ENCODE measurements around the gene DDIT3. TPM values are rescaled to one million over a fixed set of nuclear protein-coding genes. Genes with fewer than 3 reads are reported as not detected.

DDIT3 gene
- total and polyA plus RNA-seq, 2 of the 13 experiments (the other 11 are each of a cell fraction or from before 2014, with no cell fraction given) = 27.5 to 48.7 TPM

GRCh38 chr12:57568838-57569237, 48.5 kb upstream of the DDIT3 start:
- Histone ChIP-seq H4K20me1 (ENCODE audit: insufficient read depth, low read length) (no peaks in the 10 kb centered on the region), H3K79me2 (ENCODE audit: insufficient read depth, low read length) (no peaks in the 10 kb centered on the region), H3K36me3 (replicated peaks in 1 of 2; ENCODE audit: control insufficient read depth in 1 of 2, insufficient read depth in 2 of 2, low read length in 2 of 2) (no peaks in the 10 kb centered on the region; a peak in 1 of 5 replicates), H2AFZ (ENCODE audit: low read length) (no peak overlapping the region), H3K27ac (ENCODE audit: extremely low read length, insufficient read depth, low read length) (no peak overlapping the region), H3K9ac (ENCODE audit: insufficient read depth, low read depth, low read length) (no peak overlapping the region), H3K4me1 (ENCODE audit: insufficient read depth, low read length) (no peaks in the 10 kb centered on the region), H3K4me3 (replicated peaks in 1 of 3; ENCODE audit: insufficient read depth in 1 of 3, low read depth in 2 of 3, low read length in 3 of 3) (no peak overlapping the region), H3K9me3 (ENCODE audit: low read length) (no peaks in the 10 kb centered on the region), H3K4me2 (ENCODE audit: low read depth, low read length) (no peak overlapping the region), H3K27me3 (ENCODE audit: control insufficient read depth in 1 of 2, insufficient read depth in 2 of 2, low read length in 2 of 2) (no peaks in the 10 kb centered on the region)
- BruUV-seq (replicated peaks) = no TSS peak
- no peak for ATAC-seq
- POLR2A ChIA-PET = no interaction called here
- in situ Hi-C loops (cut with HindIII; ENCODE audit: extremely low pct_ligation_motif_present, low pct_unique_long_range_greater_than_20kb) = no loop called here
- no peak for DNase-seq (ENCODE audit: low spot score)
- FAIRE-seq = no peak
- TF ChIP-seq CENPBD1 (CRISPR knock-in tag; IDR thresholded peaks at IDR 0.05; ENCODE audit: borderline replicate concordance, low read depth) (no peak), ZNF709 (CRISPR knock-in tag; IDR thresholded peaks at IDR 0.05) (no peak), HOXA5 (CRISPR knock-in tag; IDR thresholded peaks at IDR 0.05) (no peak), ZNF451 (CRISPR knock-in tag; IDR thresholded peaks at IDR 0.05) (no peak), MATR3 (CRISPR knock-in tag; IDR thresholded peaks at IDR 0.05) (no peak), TIGD3 (CRISPR knock-in tag; IDR thresholded peaks at IDR 0.05; ENCODE audit: borderline replicate concordance) (no peak)
- CTCF ChIA-PET (ENCODE audit: low intra/inter-chr PET ratio, low total read pairs) = no interaction called here
- 68% methylated on average over 6 of the region's 6 CpGs for WGBS (ENCODE audit: low lambda C conversion rate)
- intact Hi-C loops (cut with micrococcal nuclease; ENCODE audit: unreplicated experiment) = no loop called here

DNA sequence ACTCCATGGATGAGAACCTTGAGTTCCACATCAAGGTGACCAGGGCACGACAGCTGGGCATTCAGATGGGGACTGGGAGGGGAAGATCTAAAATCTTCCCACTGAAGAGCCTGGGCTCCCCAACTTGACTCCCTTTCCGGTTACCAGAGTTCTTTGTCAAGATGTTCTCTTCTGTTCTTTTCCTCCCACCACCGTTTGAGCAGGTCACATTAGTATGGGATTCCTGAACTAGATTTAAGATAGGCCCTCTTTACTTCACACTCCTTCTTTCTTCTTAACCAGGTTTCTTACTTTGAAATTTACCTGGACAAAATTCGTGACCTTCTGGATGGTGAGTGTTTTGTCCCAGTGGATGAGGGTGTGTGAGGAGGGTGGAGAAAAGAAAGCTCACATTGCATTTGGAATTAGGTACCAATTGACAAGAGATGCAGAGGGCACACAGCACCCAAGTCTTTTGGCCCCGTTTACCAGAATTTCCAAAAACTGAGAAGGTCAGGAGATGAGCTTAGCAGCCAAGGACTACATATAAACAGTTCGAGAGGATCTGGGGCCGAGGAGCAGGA, 43.9 kb upstream of the DDIT3 start:
- no peak overlapping the region for H2AFZ ChIP-seq (ENCODE audit: low read length)
- CTCF ChIA-PET (ENCODE audit: low intra/inter-chr PET ratio, low total read pairs) = no interaction called here
- H3K27me3 ChIP-seq (ENCODE audit: control insufficient read depth in 1 of 2, insufficient read depth in 2 of 2, low read length in 2 of 2) = no peaks in the 10 kb centered on the region
- DNase-seq (ENCODE audit: low spot score) (no peak), FAIRE-seq (no peak), ATAC-seq (no peak)
- H3K4me2 ChIP-seq (ENCODE audit: low read depth, low read length) = no peak overlapping the region
- POLR2A ChIA-PET = no interaction called here
- in situ Hi-C loops (cut with HindIII; ENCODE audit: extremely low pct_ligation_motif_present, low pct_unique_long_range_greater_than_20kb) = no loop called here
- no TSS peak for BruUV-seq (replicated peaks)
- H3K9me3 ChIP-seq (ENCODE audit: low read length) = no peaks in the 10 kb centered on the region
- whole genome bisulfite sequencing (ENCODE audit: low lambda C conversion rate) = 51% methylated on average over 7 of the region's 7 CpGs
- TF ChIP-seq, protein P1, sequence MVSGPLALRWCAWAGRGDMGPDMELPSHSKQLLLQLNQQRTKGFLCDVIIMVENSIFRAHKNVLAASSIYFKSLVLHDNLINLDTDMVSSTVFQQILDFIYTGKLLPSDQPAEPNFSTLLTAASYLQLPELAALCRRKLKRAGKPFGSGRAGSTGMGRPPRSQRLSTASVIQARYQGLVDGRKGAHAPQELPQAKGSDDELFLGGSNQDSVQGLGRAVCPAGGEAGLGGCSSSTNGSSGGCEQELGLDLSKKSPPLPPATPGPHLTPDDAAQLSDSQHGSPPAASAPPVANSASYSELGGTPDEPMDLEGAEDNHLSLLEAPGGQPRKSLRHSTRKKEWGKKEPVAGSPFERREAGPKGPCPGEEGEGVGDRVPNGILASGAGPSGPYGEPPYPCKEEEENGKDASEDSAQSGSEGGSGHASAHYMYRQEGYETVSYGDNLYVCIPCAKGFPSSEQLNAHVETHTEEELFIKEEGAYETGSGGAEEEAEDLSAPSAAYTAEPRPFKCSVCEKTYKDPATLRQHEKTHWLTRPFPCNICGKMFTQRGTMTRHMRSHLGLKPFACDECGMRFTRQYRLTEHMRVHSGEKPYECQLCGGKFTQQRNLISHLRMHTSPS (CRISPR knock-in tag; IDR thresholded peaks at IDR 0.05; ENCODE audit: low read depth) = no peak
- H3K9ac ChIP-seq (ENCODE audit: insufficient read depth, low read depth, low read length) = no peak overlapping the region
- intact Hi-C loops (cut with micrococcal nuclease; ENCODE audit: unreplicated experiment) = no loop called here
- no peak overlapping the region for H3K4me3 ChIP-seq (replicated peaks in 1 of 3; ENCODE audit: insufficient read depth in 1 of 3, low read depth in 2 of 3, low read length in 3 of 3)
- no peak overlapping the region for H3K27ac ChIP-seq (ENCODE audit: extremely low read length, insufficient read depth, low read length)
- H3K79me2 ChIP-seq (ENCODE audit: insufficient read depth, low read length) = no peaks in the 10 kb centered on the region
- H4K20me1 ChIP-seq (ENCODE audit: insufficient read depth, low read length) = no peaks in the 10 kb centered on the region
- H3K4me1 ChIP-seq (ENCODE audit: insufficient read depth, low read length) = no peaks in the 10 kb centered on the region
- no peaks in the 10 kb centered on the region for H3K36me3 ChIP-seq (replicated peaks in 1 of 2; ENCODE audit: control insufficient read depth in 1 of 2, insufficient read depth in 2 of 2, low read length in 2 of 2)

All from HepG2 (cell line).